Endothelial cell of umbilical vein (primary cell): ENCODE results near the gene ZNF366. TPM values are rescaled to one million over a fixed set of nuclear protein-coding genes. Genes with fewer than 3 reads are reported as not detected.

Source experiments
- BruUV-seq: library from RNA; stranded (reverse); fragments of 400-500 nt; replicated peaks from 2 replicates; lab custom pipeline; 2021; lab: Mats Ljungman, UMichigan
- CTCF ChIA-PET: fragments of 300-600, 350-600 bp; sonication (Branson Sonifier 250); formaldehyde crosslinking; loops from one replicate; lab custom pipeline; 2021; ENCODE audit warnings: antibody characterized with exemption, inconsistent platforms; lab: Charles Lee
- POLR2A ChIA-PET: fragments of 300-600, 350-600 bp; sonication (Branson Sonifier 250); formaldehyde crosslinking; loops from one replicate; lab custom pipeline; 2021; ENCODE audit warnings: antibody characterized with exemption, inconsistent platforms; lab: Charles Lee
- DNase-seq: peaks from one replicate; pipeline ENCODE4 v3.0.0-alpha.2; 2011; ENCODE audit warnings: low read depth, low spot score
- FAIRE-seq: peaks from 2 replicates; lab custom pipeline; 2011; peaks lifted over from hg19 to GRCh38; lab: Jason Lieb, UNC
- H2AFZ ChIP-seq: 2 replicates; pipeline ENCODE4 v1.6.0; 2012; ENCODE audit warnings: low read depth, low read length, control low read depth, inconsistent platforms
- H3K27ac ChIP-seq: 2 replicates; pipeline ENCODE4 v1.5.1; 2011; ENCODE audit warnings: low read depth, mild to moderate bottlenecking, control low read depth, low read length, moderate library complexity; ENCODE audit not compliant: insufficient read depth
- H3K27me3 ChIP-seq, 2 experiments: 2 replicates each; pipeline versions ENCODE4 v1.6.0 to v1.6.1; 2011; ENCODE audit warnings: low read length in 2 of 2, mixed read lengths in 1 of 2; ENCODE audit not compliant: control insufficient read depth in 2 of 2, insufficient read depth in 2 of 2
- H3K36me3 ChIP-seq, 2 experiments: 2 replicates in 1 of 2; 3 replicates in 1 of 2; pipeline ENCODE4 v1.5.1; 2011; ENCODE audit warnings: low read length in 2 of 2, mild to moderate bottlenecking in 1 of 2, moderate library complexity in 1 of 2; ENCODE audit not compliant: control insufficient read depth in 2 of 2, insufficient read depth in 2 of 2; ENCODE audit errors: extremely low read depth in 1 of 2
- H3K4me1 ChIP-seq: 3 replicates; pipeline ENCODE4 v1.5.1; 2011; ENCODE audit warnings: mild to moderate bottlenecking, low read length; ENCODE audit not compliant: control insufficient read depth, insufficient read depth; ENCODE audit errors: extremely low read depth
- H3K4me2 ChIP-seq: 2 replicates; pipeline ENCODE4 v1.6.1; 2011; ENCODE audit warnings: low read length, control low read depth, mixed read lengths; ENCODE audit not compliant: insufficient read depth
- H3K4me3 ChIP-seq, 3 experiments: fragments of 200-600 bp in 1 of 3; sonication (generic), shearing (Covaris generic) in 1 of 3; replicated peaks in 1 of 3; 2 replicates each; pipeline ENCODE4 v1.5.1; 2011 to 2016; ENCODE audit warnings: control low read depth in 3 of 3, low read length in 3 of 3, mild to moderate bottlenecking in 2 of 3, inconsistent platforms in 1 of 3, low read depth in 1 of 3, moderate library complexity in 1 of 3; ENCODE audit not compliant: insufficient read depth in 1 of 3
- H3K79me2 ChIP-seq: 2 replicates; pipeline ENCODE4 v1.6.0; 2012; ENCODE audit warnings: low read length, inconsistent platforms; ENCODE audit not compliant: control insufficient read depth, insufficient read depth
- H3K9ac ChIP-seq: replicated peaks from 2 replicates; pipeline ENCODE3; 2011; ENCODE audit warnings: low read length, control low read depth; ENCODE audit not compliant: insufficient read depth; ENCODE audit errors: extremely low read depth
- H3K9me1 ChIP-seq: replicated peaks from 3 replicates; pipeline ENCODE4 v1.6.0; 2011; ENCODE audit warnings: mild to moderate bottlenecking, low read length; ENCODE audit not compliant: control insufficient read depth, insufficient read depth; ENCODE audit errors: extremely low read depth
- H3K9me3 ChIP-seq: replicated peaks from 2 replicates; pipeline ENCODE4 v1.5.1; 2012; ENCODE audit warnings: low read length, inconsistent platforms; ENCODE audit not compliant: control insufficient read depth, insufficient read depth
- H4K20me1 ChIP-seq: replicated peaks from 2 replicates; pipeline ENCODE3; 2011; ENCODE audit warnings: mild to moderate bottlenecking, low read length; ENCODE audit not compliant: control insufficient read depth, insufficient read depth; ENCODE audit errors: extremely low read depth
- CTCF ChIP-seq, 2 donors: IDR thresholded peaks; 1 replicate in 1 of 2; 2 replicates in 1 of 2; pipeline ENCODE4 v1.5.1; 2011; ENCODE audit warnings: low read length in 2 of 2, mild to moderate bottlenecking in 2 of 2, moderate library complexity in 2 of 2, control low read depth in 1 of 2, inconsistent platforms in 1 of 2, low read depth in 1 of 2; ENCODE audit not compliant: insufficient read depth in 1 of 2; ENCODE audit errors: extremely low read depth in 1 of 2
- EZH2 ChIP-seq: IDR thresholded peaks from 2 replicates; pipeline ENCODE4 v1.6.1; 2012; ENCODE audit warnings: borderline replicate concordance, low read depth, mild to moderate bottlenecking, moderate library complexity, low read length, inconsistent platforms; ENCODE audit not compliant: severe bottlenecking
- FOS ChIP-seq: IDR thresholded peaks from 2 replicates; pipeline ENCODE4 v1.6.1; 2011; ENCODE audit warnings: mild to moderate bottlenecking, low read length, moderate library complexity, borderline replicate concordance; ENCODE audit not compliant: insufficient read depth
- GATA2 ChIP-seq: IDR thresholded peaks from 2 replicates; pipeline ENCODE4 v1.7.0; 2011; ENCODE audit warnings: low read depth, mild to moderate bottlenecking, moderate library complexity, mixed read lengths, low read length; ENCODE audit not compliant: insufficient read length, insufficient read depth
- MAX ChIP-seq: IDR thresholded peaks from 2 replicates; pipeline ENCODE4 v1.6.1; 2011; ENCODE audit not compliant: insufficient read depth, insufficient read length
- MYC ChIP-seq: IDR thresholded peaks from one replicate; pipeline ENCODE4 v1.6.1; 2011; ENCODE audit warnings: mild to moderate bottlenecking, low read depth, low read length
- POLR2AphosphoS5 ChIP-seq: IDR thresholded peaks from 2 replicates; pipeline ENCODE4 v1.6.1; 2012; ENCODE audit warnings: low read depth, mild to moderate bottlenecking, control low read depth, low read length, moderate library complexity; ENCODE audit not compliant: insufficient read depth
- dilution Hi-C: fragments of 300-500 bp; cut with MboI; formaldehyde crosslinking; loops from one replicate; pipeline ENCODE4 v1.15.0; 2019; ENCODE audit warnings: low sequenced_read_pairs; ENCODE audit not compliant: extremely low pct_ligation_motif_present
- intact Hi-C: fragments of 100-400 bp; cut with micrococcal nuclease; formaldehyde crosslinking; loops from one replicate; pipeline ENCODE4 v1.10.0; 2022
- polyA plus RNA-seq, 4 experiments: library from polyadenylated mRNA; depleted of rRNA in 3 of 4; stranded (reverse) in 3 of 4; unstranded in 1 of 4; fragments of >200 nt; gene quantifications; 2 replicates each; pipeline versions ENCODE4 v1.2.1 to v1.2.3, GENCODE V29; 2011 to 2012; ENCODE audit warnings: missing spikeins in 1 of 4
- total RNA-seq: library from RNA; stranded (reverse); gene quantifications from 2 replicates; pipeline ENCODE4 v1.2.3, GENCODE V29; 2021

ZNF366 gene
- total and polyA plus RNA-seq, 2 donors (not counting 3 experiments of a cell fraction or from before 2014, with no cell fraction given), result 1.3 to 4.1 TPM

- DNase-seq (no peak), FAIRE-seq (no peak)
- no peak overlapping the region for H3K9ac ChIP-seq
- no peak overlapping the region for H3K4me2 ChIP-seq
- intact Hi-C loops, result no loop called here
- CTCF ChIA-PET, result interaction anchor here (1.0 to 1.2 kb wide), 3 partner anchors 51 to 80 kb away, joined by 3 to 6 read pairs (median 5); no protein-coding TSS in a partner anchor
- no peaks in the 10 kb centered on the region for H3K79me2 ChIP-seq
- no peaks in the 10 kb centered on the region for H4K20me1 ChIP-seq
- no peak overlapping the region for H3K27ac ChIP-seq
- H3K9me3 ChIP-seq, result no peaks in the 10 kb centered on the region
- no peak for TF ChIP-seq GATA2
- TF ChIP-seq MYC, result no peak
- TF ChIP-seq POLR2AphosphoS5, result no peak
- TF ChIP-seq EZH2, result no peak
- TF ChIP-seq CTCF (IDR thresholded peaks at IDR 0.05; ENCODE audit: extremely low read depth in 1 of 2, insufficient read depth in 1 of 2, low read depth in 1 of 2, low read length in 2 of 2), result no peak
- no TSS peak for BruUV-seq
- no peak overlapping the region for H3K4me3 ChIP-seq
- no peak overlapping the region for H2AFZ ChIP-seq
- POLR2A ChIA-PET, result no interaction called here
- H3K36me3 ChIP-seq, result no peaks in the 10 kb centered on the region
- no peaks in the 10 kb centered on the region for H3K27me3 ChIP-seq
- H3K4me1 ChIP-seq, result peaks cover 19% of the 10 kb centered on the region
- no peaks in the 10 kb centered on the region for H3K9me1 ChIP-seq
- dilution Hi-C loops, result no loop called here
Measured at GRCh38 chr5:72445969-72446368, 61.2 kb downstream of the ZNF366 start.

- intact Hi-C loops, result no loop called here
- H3K4me3 ChIP-seq, result no peak overlapping the region
- H3K79me2 ChIP-seq, result no peaks in the 10 kb centered on the region
- no peaks in the 10 kb centered on the region for H3K36me3 ChIP-seq
- H4K20me1 ChIP-seq, result no peaks in the 10 kb centered on the region
- H3K4me1 ChIP-seq, result peaks cover 20% of the 10 kb centered on the region
- TF ChIP-seq FOS (no peak), POLR2AphosphoS5 (no peak), MAX (no peak), GATA2 (no peak)
- H3K27ac ChIP-seq, result no peak overlapping the region
- DNase-seq (no peak), FAIRE-seq (no peak)
- no peak overlapping the region for H2AFZ ChIP-seq
- H3K4me2 ChIP-seq, result no peak overlapping the region
- no peaks in the 10 kb centered on the region for H3K27me3 ChIP-seq
- dilution Hi-C loops, result no loop called here
- no TSS peak for BruUV-seq
- no peaks in the 10 kb centered on the region for H3K9me1 ChIP-seq
- ChIA-PET POLR2A (no interaction called here), CTCF (interaction anchor here (0.6 to 2.0 kb wide), 3 partner anchors 10 to 77 kb away, joined by 3 to 8 read pairs (median 4); no protein-coding TSS in a partner anchor)
- H3K9me3 ChIP-seq, result no peaks in the 10 kb centered on the region
- H3K9ac ChIP-seq, result no peak overlapping the region
Measured at GRCh38 chr5:72443883-72444282, 63.3 kb downstream of the ZNF366 start.
